Retinal pigment epithelial cell (primary cell): ENCODE measurements around the gene DOCK2.

ENCODE experiments used
- DNase-seq: peaks from one replicate; pipeline ENCODE4 v3.0.0-alpha.2; 2010; ENCODE audit warnings: low read depth
- H3K4me3 ChIP-seq: 2 replicates; pipeline ENCODE4 v1.5.1; 2011; ENCODE audit warnings: mild to moderate bottlenecking, low read length, control low read depth, moderate library complexity
- CTCF ChIP-seq: conservative IDR thresholded peaks from 2 replicates; pipeline ENCODE4 v1.5.1; 2011; ENCODE audit warnings: low read depth, low read length, control low read depth, inconsistent platforms

The DOCK2 gene

GRCh38 chr5:169893571-169893970 is 256.5 kb downstream of the DOCK2 start:
- TF ChIP-seq CTCF = no peak
- no peak overlapping the region for H3K4me3 ChIP-seq
- no peak for DNase-seq

GRCh38 chr5:169895926-169896325 is 258.9 kb downstream of the DOCK2 start:
- no peak overlapping the region for H3K4me3 ChIP-seq
- DNase-seq = no peak
- TF ChIP-seq CTCF = no peak

- DNase-seq = no peak
- TF ChIP-seq CTCF = no peak
- H3K4me3 ChIP-seq = no peak overlapping the region
These were observed 260.4 kb downstream of the DOCK2 start for GRCh38 chr5:169897481-169897880.

GRCh38 chr5:169901896-169902295 is 264.8 kb downstream of the DOCK2 start:
- no peak overlapping the region for H3K4me3 ChIP-seq
- TF ChIP-seq CTCF = no peak
- DNase-seq = no peak

- no peak overlapping the region for H3K4me3 ChIP-seq
- no peak for DNase-seq
- TF ChIP-seq CTCF = no peak
These were observed 267.0 kb downstream of the DOCK2 start for GRCh38 chr5:169904059-169904458.

GRCh38 chr5:169904508-169904907 is 267.4 kb downstream of the DOCK2 start:
- no peak overlapping the region for H3K4me3 ChIP-seq
- DNase-seq = peak; percentile 43
- no peak for TF ChIP-seq CTCF

- no peak for DNase-seq
- no peak overlapping the region for H3K4me3 ChIP-seq
- no peak for TF ChIP-seq CTCF
These were observed 267.9 kb downstream of the DOCK2 start for GRCh38 chr5:169905017-169905416.
